ENCODE measurements around the gene RBFOX2.

DNA sequence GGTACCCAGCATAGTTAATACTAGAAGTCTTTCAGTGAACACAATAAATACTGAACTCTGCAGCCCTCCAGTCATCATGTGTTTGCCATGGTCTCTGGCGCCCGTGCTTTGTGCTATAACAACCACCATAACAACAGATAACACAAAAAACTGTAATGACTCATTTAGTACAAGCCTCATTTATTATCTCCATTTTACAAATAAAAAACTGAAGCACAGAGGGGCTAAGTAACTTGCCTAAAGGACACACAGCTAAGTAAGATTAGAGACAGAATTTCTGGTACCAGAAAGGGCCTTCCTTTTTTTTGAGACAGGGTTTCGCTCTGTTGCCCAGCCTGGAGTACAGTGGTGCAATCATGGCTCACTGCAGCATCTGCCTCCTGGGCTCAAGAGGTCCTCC lies 19.5 kb downstream of the RBFOX2 start:
- TF ChIP-seq, protein P1, sequence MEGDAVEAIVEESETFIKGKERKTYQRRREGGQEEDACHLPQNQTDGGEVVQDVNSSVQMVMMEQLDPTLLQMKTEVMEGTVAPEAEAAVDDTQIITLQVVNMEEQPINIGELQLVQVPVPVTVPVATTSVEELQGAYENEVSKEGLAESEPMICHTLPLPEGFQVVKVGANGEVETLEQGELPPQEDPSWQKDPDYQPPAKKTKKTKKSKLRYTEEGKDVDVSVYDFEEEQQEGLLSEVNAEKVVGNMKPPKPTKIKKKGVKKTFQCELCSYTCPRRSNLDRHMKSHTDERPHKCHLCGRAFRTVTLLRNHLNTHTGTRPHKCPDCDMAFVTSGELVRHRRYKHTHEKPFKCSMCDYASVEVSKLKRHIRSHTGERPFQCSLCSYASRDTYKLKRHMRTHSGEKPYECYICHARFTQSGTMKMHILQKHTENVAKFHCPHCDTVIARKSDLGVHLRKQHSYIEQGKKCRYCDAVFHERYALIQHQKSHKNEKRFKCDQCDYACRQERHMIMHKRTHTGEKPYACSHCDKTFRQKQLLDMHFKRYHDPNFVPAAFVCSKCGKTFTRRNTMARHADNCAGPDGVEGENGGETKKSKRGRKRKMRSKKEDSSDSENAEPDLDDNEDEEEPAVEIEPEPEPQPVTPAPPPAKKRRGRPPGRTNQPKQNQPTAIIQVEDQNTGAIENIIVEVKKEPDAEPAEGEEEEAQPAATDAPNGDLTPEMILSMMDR (IDR thresholded peaks at IDR 0.05) = no peak
- TF ChIP-seq POLR2AphosphoS5 (IDR thresholded peaks at IDR 0.05; ENCODE audit: insufficient read depth in 1 of 2, low read depth in 1 of 2) (no peak), POLR2A (IDR thresholded peaks at IDR 0.05) (no peak)
